Measurements from ENCODE around the gene ENAH. TPM values are rescaled to one million over a fixed set of nuclear protein-coding genes. Genes with fewer than 3 reads are reported as not detected.

ENAH gene
- polyA plus RNA-seq, 1 donor (not counting 4 experiments of a cell fraction or from before 2014, with no cell fraction given), result 61.0 TPM

DNA sequence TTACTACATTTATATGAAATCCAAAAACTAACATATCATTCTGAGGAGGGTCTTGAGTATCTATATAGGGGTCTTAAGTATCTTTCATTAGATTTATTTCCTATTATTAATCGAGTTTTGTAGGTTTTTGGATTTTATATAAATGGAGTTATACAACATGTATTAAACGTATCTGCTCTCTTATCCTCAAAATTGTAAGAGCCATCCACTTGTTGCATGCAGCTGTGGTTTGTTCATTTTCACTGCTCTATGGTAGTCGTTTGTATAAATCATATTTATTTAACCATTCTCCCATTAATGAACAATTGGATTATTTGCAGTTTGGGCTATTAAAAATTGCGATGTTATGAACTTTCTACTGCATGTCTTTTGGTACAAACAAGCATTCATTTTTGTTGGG, 97.1 kb downstream of the ENAH start:
- dilution Hi-C loops (cut with MboI; ENCODE audit: extremely low pct_ligation_motif_present, low sequenced_read_pairs), result no loop called here

DNA sequence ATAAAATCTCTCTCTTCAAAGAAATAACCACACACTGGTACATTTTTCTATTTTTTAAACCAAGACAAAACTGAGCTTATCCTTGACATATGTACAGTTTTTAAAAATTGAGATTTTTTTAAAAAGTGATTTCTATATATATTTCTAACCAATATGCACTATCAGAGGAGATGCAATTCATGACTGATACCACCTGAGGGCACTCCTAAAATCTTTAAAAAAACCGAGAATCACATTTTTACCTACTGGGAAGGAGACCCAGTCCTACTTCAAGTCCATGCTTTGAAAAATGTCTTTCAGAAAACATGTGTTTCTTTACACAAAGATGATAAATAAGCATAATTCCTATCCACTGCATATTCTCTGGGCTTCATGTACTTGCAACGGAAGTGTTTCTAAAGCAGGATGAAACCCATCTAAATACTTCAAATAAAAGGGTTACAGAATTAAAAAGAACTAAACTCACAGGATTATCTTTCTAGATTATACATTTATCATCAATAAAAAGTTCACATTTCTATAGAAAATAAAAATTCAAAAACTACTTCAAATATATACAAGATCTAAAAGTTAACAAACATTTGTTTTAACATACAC, 98.6 kb downstream of the ENAH start:
- Histone ChIP-seq H3K36me3 (ENCODE audit: control insufficient read depth in 2 of 2, extremely low read depth in 1 of 2, insufficient read depth in 2 of 2, low read length in 2 of 2) (peaks cover 3 to 4% of the 10 kb centered on the region in 2 experiments), H4K20me1 (ENCODE audit: control insufficient read depth, extremely low read depth, insufficient read depth, low read length) (no peaks in the 10 kb centered on the region), H3K79me2 (ENCODE audit: control insufficient read depth, insufficient read depth, low read length) (no peaks in the 10 kb centered on the region), H3K4me2 (ENCODE audit: control insufficient read depth, extremely low read depth, insufficient read depth, low read depth, low read length) (no peak overlapping the region), H3K9me3 (ENCODE audit: control insufficient read depth, low read depth, low read length) (no peaks in the 10 kb centered on the region), H3K4me1 (ENCODE audit: control insufficient read depth, extremely low read depth, insufficient read depth, low read length) (no peaks in the 10 kb centered on the region), H3K9ac (ENCODE audit: control insufficient read depth, extremely low read depth, insufficient read depth, low read length) (no peak overlapping the region), H3K4me3 (ENCODE audit: control insufficient read depth in 2 of 3, extremely low read depth in 1 of 3, insufficient read depth in 2 of 3, low read depth in 1 of 3, low read length in 3 of 3) (no peak overlapping the region), H3K9me1 (ENCODE audit: control insufficient read depth, extremely low read depth, insufficient read depth, low read length) (no peaks in the 10 kb centered on the region), H3K27ac (ENCODE audit: control insufficient read depth, insufficient read depth, low read length) (no peak overlapping the region), H2AFZ (ENCODE audit: control insufficient read depth, low read length) (no peak overlapping the region), H3K27me3 (ENCODE audit: control insufficient read depth, extremely low read depth, insufficient read depth, low read length) (no peaks in the 10 kb centered on the region)
- dilution Hi-C loops (cut with MboI; ENCODE audit: extremely low pct_ligation_motif_present, low sequenced_read_pairs), result no loop called here
- DNase-seq (ENCODE audit: low read depth, low spot score) (no peak), FAIRE-seq (peak; percentile 57)
- TF ChIP-seq, protein P1, sequence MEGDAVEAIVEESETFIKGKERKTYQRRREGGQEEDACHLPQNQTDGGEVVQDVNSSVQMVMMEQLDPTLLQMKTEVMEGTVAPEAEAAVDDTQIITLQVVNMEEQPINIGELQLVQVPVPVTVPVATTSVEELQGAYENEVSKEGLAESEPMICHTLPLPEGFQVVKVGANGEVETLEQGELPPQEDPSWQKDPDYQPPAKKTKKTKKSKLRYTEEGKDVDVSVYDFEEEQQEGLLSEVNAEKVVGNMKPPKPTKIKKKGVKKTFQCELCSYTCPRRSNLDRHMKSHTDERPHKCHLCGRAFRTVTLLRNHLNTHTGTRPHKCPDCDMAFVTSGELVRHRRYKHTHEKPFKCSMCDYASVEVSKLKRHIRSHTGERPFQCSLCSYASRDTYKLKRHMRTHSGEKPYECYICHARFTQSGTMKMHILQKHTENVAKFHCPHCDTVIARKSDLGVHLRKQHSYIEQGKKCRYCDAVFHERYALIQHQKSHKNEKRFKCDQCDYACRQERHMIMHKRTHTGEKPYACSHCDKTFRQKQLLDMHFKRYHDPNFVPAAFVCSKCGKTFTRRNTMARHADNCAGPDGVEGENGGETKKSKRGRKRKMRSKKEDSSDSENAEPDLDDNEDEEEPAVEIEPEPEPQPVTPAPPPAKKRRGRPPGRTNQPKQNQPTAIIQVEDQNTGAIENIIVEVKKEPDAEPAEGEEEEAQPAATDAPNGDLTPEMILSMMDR (optimal IDR thresholded peaks at IDR 0.05 in 1 of 3, IDR thresholded peaks at IDR 0.05 in 1 of 3, conservative IDR thresholded peaks at IDR 0.05 in 1 of 3; ENCODE audit: extremely low read depth in 1 of 3, insufficient read depth in 2 of 3, low read length in 3 of 3), result peak in 2 of 3 experiments; percentile 37 to 44
- no peak for TF ChIP-seq EZH2 (IDR thresholded peaks at IDR 0.05; ENCODE audit: low read length)

More for the DNA sequence above, 97.1 kb downstream of the ENAH start:
- Histone ChIP-seq H4K20me1 (ENCODE audit: control insufficient read depth, extremely low read depth, insufficient read depth, low read length) (no peaks in the 10 kb centered on the region), H3K9me3 (ENCODE audit: control insufficient read depth, low read depth, low read length) (no peaks in the 10 kb centered on the region), H3K4me2 (ENCODE audit: control insufficient read depth, extremely low read depth, insufficient read depth, low read depth, low read length) (no peak overlapping the region), H2AFZ (ENCODE audit: control insufficient read depth, low read length) (no peak overlapping the region), H3K4me3 (ENCODE audit: control insufficient read depth in 2 of 3, extremely low read depth in 1 of 3, insufficient read depth in 2 of 3, low read depth in 1 of 3, low read length in 3 of 3) (no peak overlapping the region), H3K79me2 (ENCODE audit: control insufficient read depth, insufficient read depth, low read length) (no peaks in the 10 kb centered on the region), H3K27ac (ENCODE audit: control insufficient read depth, insufficient read depth, low read length) (no peak overlapping the region), H3K27me3 (ENCODE audit: control insufficient read depth, extremely low read depth, insufficient read depth, low read length) (no peaks in the 10 kb centered on the region), H3K9ac (ENCODE audit: control insufficient read depth, extremely low read depth, insufficient read depth, low read length) (no peak overlapping the region), H3K9me1 (ENCODE audit: control insufficient read depth, extremely low read depth, insufficient read depth, low read length) (peaks cover 2% of the 10 kb centered on the region), H3K4me1 (ENCODE audit: control insufficient read depth, extremely low read depth, insufficient read depth, low read length) (no peaks in the 10 kb centered on the region), H3K36me3 (ENCODE audit: control insufficient read depth in 2 of 2, extremely low read depth in 1 of 2, insufficient read depth in 2 of 2, low read length in 2 of 2) (peaks cover 3 to 4% of the 10 kb centered on the region in 2 experiments)
- TF ChIP-seq, protein P1 (optimal IDR thresholded peaks at IDR 0.05 in 1 of 3, IDR thresholded peaks at IDR 0.05 in 1 of 3, conservative IDR thresholded peaks at IDR 0.05 in 1 of 3; ENCODE audit: extremely low read depth in 1 of 3, insufficient read depth in 2 of 3, low read length in 3 of 3), result no peak
- DNase-seq (ENCODE audit: low read depth, low spot score) (no peak), FAIRE-seq (no peak)
